Spleen (tissue), 11 donors: ENCODE data around the gene TMIE. TPM values are rescaled to one million over a fixed set of nuclear protein-coding genes. Genes with fewer than 3 reads are reported as not detected.
A peak's percentile ranks its signal among the peaks of the same experiment; 100 is the strongest.

Source experiments
- DNase-seq: peaks from one replicate; pipeline ENCODE4 v3.0.0-alpha.2; 2020
- H3K27ac ChIP-seq, 8 donors: fragments of 200-600 bp; sonication (generic) in 7 of 8; 1 replicate in 4 of 8; 2 replicates in 4 of 8; pipeline versions ENCODE4 v1.5.0 to v1.8.0; 2016 to 2021; ENCODE audit warnings: inconsistent platforms in 4 of 8, mild to moderate bottlenecking in 4 of 8, moderate library complexity in 1 of 8
- H3K27me3 ChIP-seq, 7 donors: fragments of 200-600 bp; sonication (generic) in 6 of 7; replicated peaks in 1 of 7; 1 replicate in 4 of 7; 2 replicates in 3 of 7; pipeline versions ENCODE4 v1.5.0 to v1.8.0; 2016 to 2021; ENCODE audit warnings: inconsistent platforms in 3 of 7, mild to moderate bottlenecking in 1 of 7
- H3K36me3 ChIP-seq, 6 donors: fragments of 200-600 bp; sonication (generic) in 5 of 6; 1 replicate in 4 of 6; 2 replicates in 2 of 6; pipeline versions ENCODE4 v1.5.0 to v1.8.0; 2016 to 2021; ENCODE audit warnings: inconsistent platforms in 2 of 6
- H3K4me1 ChIP-seq, 6 donors: fragments of 200-600 bp; sonication (generic) in 5 of 6; 1 replicate in 3 of 6; 2 replicates in 3 of 6; pipeline versions ENCODE4 v1.5.0 to v1.8.0; 2016 to 2021; ENCODE audit warnings: inconsistent platforms in 3 of 6
- H3K4me3 ChIP-seq, 8 donors: fragments of 200-600 bp; sonication (generic) in 7 of 8; 1 replicate in 4 of 8; 2 replicates in 4 of 8; pipeline versions ENCODE4 v1.5.0 to v1.8.0; 2016 to 2021; ENCODE audit warnings: inconsistent platforms in 4 of 8, mild to moderate bottlenecking in 4 of 8, moderate library complexity in 2 of 8
- H3K9me3 ChIP-seq, 8 donors: fragments of 200-600 bp; sonication (generic) in 7 of 8; 1 replicate in 4 of 8; 2 replicates in 4 of 8; pipeline versions ENCODE4 v1.5.0 to v1.8.0; 2016 to 2021; ENCODE audit warnings: inconsistent platforms in 4 of 8
- CTCF ChIP-seq, 11 experiments: fragments of 200-600 bp in 7 of 11; fragments of 450-650 bp in 4 of 11; sonication (generic) in 4 of 11; IDR thresholded peaks in 8 of 11; conservative IDR thresholded peaks in 3 of 11; 1 replicate in 7 of 11; 2 replicates in 4 of 11; pipeline versions ENCODE4 v1.4.0 to v1.8.0; 2016 to 2021; ENCODE audit warnings: antibody characterized with exemption in 11 of 11, inconsistent platforms in 4 of 11, mild to moderate bottlenecking in 1 of 11
- POLR2A ChIP-seq, 3 donors: fragments of 450-650 bp; IDR thresholded peaks; one replicate each; pipeline ENCODE4 v1.5.1; 2017; ENCODE audit warnings: antibody characterized with exemption in 3 of 3, mild to moderate bottlenecking in 1 of 3
- POLR2AphosphoS5 ChIP-seq, 3 donors: sonication (generic); formaldehyde crosslinking; IDR thresholded peaks; one replicate each; pipeline ENCODE4 v1.5.1; 2017; ENCODE audit warnings: antibody characterized with exemption in 3 of 3
- WGBS, 5 donors: extraction: QIAGEN DNeasy Blood & Tissue Kit in 3 of 5; methylation state at CpG; one replicate each; pipeline versions ENCODE4 v1.1.5 to v1.1.7; 2013 to 2018; 5-methylcytosine and 5-hydroxymethylcytosine counted together
- intact Hi-C: fragments of 100-400 bp; cut with DNase I; formaldehyde crosslinking; loops from one replicate; pipeline ENCODE4 v1.15.0; 2023; ENCODE audit warnings: low total_unique reads
- polyA plus RNA-seq, 3 donors: library from polyadenylated mRNA; stranded (reverse); fragments of 200-250 nt; gene quantifications; one replicate each; pipeline ENCODE4 v1.2.1, GENCODE V29; 2013
- total RNA-seq, 7 donors: library from RNA; depleted of rRNA in 3 of 7; stranded (reverse); fragments of >200 nt in 3 of 7; fragmentation: NEBNext Ultra II Directional in 4 of 7; extraction: Animal tissue kit (Norgen Biotek cat#: 25700) in 4 of 7; gene quantifications; one replicate each; pipeline versions ENCODE4 v1.1.0 to v1.2.1, GENCODE V29; 2016 to 2021
- donor health status: healthy with polysubstance abuse.
- donor health status: DM: no; HTN: no; CAD: no; lungs with moderate emphysema.
- donor health status: DM: no; HTN: no; CAD: no.
- donor health status: Bipolar disorder and iron deficiency.
- donor health status: healthy.
- donor health status: DM: no; HTN: no; CAD: no.
- donor health status: DM: yes; HTN: yes; CAD: no.

The TMIE gene
- total and polyA plus RNA-seq, 10 donors, result 0.23 to 1.6 (median 0.67) TPM; not detected in 2

GRCh38 chr3:46673151-46674030 is 27.8 kb upstream of the TMIE start:
- H3K9me3 ChIP-seq, result no peaks in the 10 kb centered on the region
- H3K4me1 ChIP-seq, result peaks cover 0 to 19% (median 0%) of the 10 kb centered on the region in 6 donors
- 84 to 91% (median 88%) methylated on average over 10 of the region's 10 CpGs for WGBS, 5 donors
- intact Hi-C loops, result no loop called here
- peaks cover 0 to 48% (median 8%) of the 10 kb centered on the region in 6 donors for H3K36me3 ChIP-seq
- TF ChIP-seq POLR2A (IDR thresholded peaks at IDR 0.05) (no peak), POLR2AphosphoS5 (IDR thresholded peaks at IDR 0.05) (no peak), CTCF (IDR thresholded peaks at IDR 0.05 in 8 of 11, conservative IDR thresholded peaks at IDR 0.05 in 3 of 11) (no peak)
- no peaks in the 10 kb centered on the region for H3K27me3 ChIP-seq
- DNase-seq, result peak; percentile 35
- no peak overlapping the region for H3K4me3 ChIP-seq
- no peak overlapping the region for H3K27ac ChIP-seq

DNA sequence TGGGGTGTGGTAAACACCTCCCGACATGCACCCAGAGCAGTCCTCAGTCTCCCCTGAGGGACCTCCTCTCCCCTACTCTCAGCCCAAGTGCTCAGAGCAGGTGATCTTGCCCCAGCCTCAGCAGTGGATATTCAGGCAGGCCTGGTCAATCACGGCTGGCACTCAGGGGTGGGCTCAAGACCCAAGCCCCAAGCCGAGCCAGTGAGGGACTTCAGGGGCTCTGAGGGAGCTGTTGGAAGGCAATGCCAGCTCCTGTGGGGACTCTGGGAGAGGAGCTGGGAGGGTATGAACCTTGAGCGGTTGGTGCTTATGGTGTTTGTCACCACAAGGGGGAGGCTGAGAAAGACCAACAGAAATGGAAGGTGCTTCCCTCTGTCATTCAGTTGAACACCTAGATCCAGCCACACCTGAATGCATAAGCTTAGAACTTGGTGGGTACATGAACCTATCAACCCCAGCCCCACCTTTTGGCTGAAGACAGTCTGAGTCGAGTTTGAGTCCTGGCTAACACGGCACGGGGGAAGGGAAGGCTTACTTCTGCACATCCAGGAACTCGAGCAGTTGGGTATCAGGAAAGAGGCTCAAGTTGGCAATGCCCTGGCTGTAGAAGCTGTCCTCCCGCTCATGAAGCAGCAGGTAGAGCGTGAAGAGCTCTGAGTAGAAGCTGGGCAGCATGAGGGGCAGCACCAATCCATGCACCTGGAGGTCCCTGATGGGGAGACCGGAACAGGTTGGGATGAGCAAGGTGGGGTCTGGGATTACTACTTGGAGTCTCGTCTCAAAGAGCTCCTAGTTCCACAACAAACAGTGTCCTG is 27.0 kb upstream of the TMIE start:
- intact Hi-C loops, result no loop called here
- peaks cover 0 to 49% (median 8%) of the 10 kb centered on the region in 6 donors for H3K36me3 ChIP-seq
- no peak overlapping the region for H3K27ac ChIP-seq
- no peak overlapping the region for H3K4me3 ChIP-seq
- WGBS, 5 donors, result 83 to 94% (median 92%) methylated on average over 12 of the region's 12 CpGs
- TF ChIP-seq POLR2AphosphoS5 (IDR thresholded peaks at IDR 0.05), result no peak
- no peak for TF ChIP-seq CTCF (IDR thresholded peaks at IDR 0.05 in 8 of 11, conservative IDR thresholded peaks at IDR 0.05 in 3 of 11)
- TF ChIP-seq POLR2A (IDR thresholded peaks at IDR 0.05), result no peak
- peaks cover 0 to 18% (median 0%) of the 10 kb centered on the region in 6 donors for H3K4me1 ChIP-seq
- H3K9me3 ChIP-seq, result no peaks in the 10 kb centered on the region
- peak; percentile 56 for DNase-seq
- H3K27me3 ChIP-seq, result no peaks in the 10 kb centered on the region

- H3K4me3 ChIP-seq, result no peak overlapping the region
- H3K27me3 ChIP-seq, result no peaks in the 10 kb centered on the region
- H3K36me3 ChIP-seq, result peaks cover 0 to 54% (median 8%) of the 10 kb centered on the region in 6 donors
- H3K27ac ChIP-seq, result no peak overlapping the region
- intact Hi-C loops, result no loop called here
- TF ChIP-seq CTCF (IDR thresholded peaks at IDR 0.05 in 8 of 11, conservative IDR thresholded peaks at IDR 0.05 in 3 of 11), result no peak
- H3K9me3 ChIP-seq, result no peaks in the 10 kb centered on the region
- H3K4me1 ChIP-seq, result peaks cover 0 to 15% (median 0%) of the 10 kb centered on the region in 6 donors
- DNase-seq, result peak; percentile 34
- WGBS, 5 donors, result 85 to 96% (median 88%) methylated on average over 6 of the region's 6 CpGs
Observed at GRCh38 chr3:46675426-46675825, 25.8 kb upstream of the TMIE start.
